HEK293 (cell line): ENCODE data around the gene CCAR1.

Source experiments
- CTCF ChIA-PET: fragments of 350-600 bp; formaldehyde crosslinking; extraction: SDS; loops from one replicate; lab custom pipeline; 2021; ENCODE audit warnings: antibody characterized with exemption; lab: Yijun Ruan, JAX
- POLR2A ChIA-PET: fragments of 300-600 bp; formaldehyde crosslinking; extraction: SDS; loops from one replicate; lab custom pipeline; 2020; ENCODE audit warnings: antibody characterized with exemption, inconsistent platforms; lab: Yijun Ruan, JAX
- H3K27ac ChIP-seq: fragments of 200-500 bp; sonication (Bioruptor generic); 2 replicates; pipeline ENCODE4 v1.5.1; 2014; ENCODE audit warnings: low read depth, low read length, control low read depth, inconsistent platforms; ENCODE audit errors: extremely low read depth
- H3K36me3 ChIP-seq, 2 experiments: fragments of 200-500 bp in 1 of 2; sonication (Bioruptor generic) in 1 of 2; 1 replicate in 1 of 2; 2 replicates in 1 of 2; pipeline ENCODE4 v1.5.1; 2014 to 2017; ENCODE audit warnings: inconsistent platforms in 2 of 2, low read length in 2 of 2; ENCODE audit not compliant: control insufficient read depth in 2 of 2, insufficient read depth in 1 of 2
- H3K4me1 ChIP-seq: fragments of 200-500 bp; sonication (Bioruptor generic); 2 replicates; pipeline ENCODE4 v1.5.1; 2014; ENCODE audit warnings: mild to moderate bottlenecking, low read length, inconsistent platforms; ENCODE audit not compliant: control insufficient read depth, insufficient read depth
- H3K4me3 ChIP-seq: 2 replicates; pipeline ENCODE4 v1.5.1; 2011; ENCODE audit warnings: low read depth, mild to moderate bottlenecking, control low read depth, low read length, moderate library complexity
- H3K9me3 ChIP-seq: fragments of 200-500 bp; sonication (Bioruptor generic); 2 replicates; pipeline ENCODE4 v1.5.1; 2014; ENCODE audit warnings: low read depth, low read length, inconsistent platforms; ENCODE audit not compliant: control insufficient read depth, insufficient read depth
- EGR2 ChIP-seq: fragments of 450-650 bp; formaldehyde crosslinking; IDR thresholded peaks from 2 replicates; pipeline ENCODE4 v1.5.1; 2016; ENCODE audit warnings: low read depth, missing biosample characterization, missing genetic modification characterization
- GFI1B ChIP-seq: fragments of 450-650 bp; formaldehyde crosslinking; IDR thresholded peaks from 2 replicates; pipeline ENCODE4 v1.5.1; 2016; ENCODE audit warnings: missing biosample characterization, missing genetic modification characterization
- HOXA7 ChIP-seq: sonication (generic); formaldehyde crosslinking; IDR thresholded peaks from 2 replicates; pipeline ENCODE4 v1.8.1; 2022; ENCODE audit warnings: missing genetic modification reagents, borderline replicate concordance
- RBAK ChIP-seq: fragments of 450-650 bp; formaldehyde crosslinking; IDR thresholded peaks from 2 replicates; pipeline ENCODE4 v1.5.1; 2016; ENCODE audit warnings: missing biosample characterization, missing genetic modification characterization
- REPIN1 ChIP-seq: fragments of 450-650 bp; formaldehyde crosslinking; IDR thresholded peaks from 2 replicates; pipeline ENCODE4 v1.5.1; 2017; ENCODE audit warnings: missing biosample characterization, missing genetic modification characterization, low read depth
- TCF7L2 ChIP-seq: IDR thresholded peaks from 2 replicates; pipeline ENCODE4 v1.6.1; 2011; ENCODE audit warnings: low read depth, mild to moderate bottlenecking, inconsistent platforms, low read length, moderate library complexity, borderline replicate concordance
- YY1 ChIP-seq: fragments of 450-650 bp; formaldehyde crosslinking; IDR thresholded peaks from 2 replicates; pipeline ENCODE4 v1.5.1; 2018; ENCODE audit warnings: missing biosample characterization, missing genetic modification characterization
- YY2 ChIP-seq: fragments of 450-650 bp; formaldehyde crosslinking; IDR thresholded peaks from 2 replicates; pipeline ENCODE4 v1.5.1; 2016; ENCODE audit warnings: missing biosample characterization, missing genetic modification characterization
- ZBTB17 ChIP-seq: fragments of 450-650 bp; formaldehyde crosslinking; IDR thresholded peaks from 2 replicates; pipeline ENCODE4 v1.5.1; 2016; ENCODE audit warnings: missing biosample characterization, missing genetic modification characterization
- ZBTB20 ChIP-seq: fragments of 450-650 bp; formaldehyde crosslinking; IDR thresholded peaks from 2 replicates; pipeline ENCODE4 v1.5.1; 2016; ENCODE audit warnings: missing biosample characterization, missing genetic modification characterization
- ZFP3 ChIP-seq: fragments of 450-650 bp; formaldehyde crosslinking; IDR thresholded peaks from 2 replicates; pipeline ENCODE4 v1.5.1; 2016; ENCODE audit warnings: low read depth, missing biosample characterization, missing genetic modification characterization
- ZFP41 ChIP-seq: fragments of 450-650 bp; formaldehyde crosslinking; IDR thresholded peaks from 2 replicates; pipeline ENCODE4 v1.5.1; 2016; ENCODE audit warnings: missing biosample characterization, missing genetic modification characterization, borderline replicate concordance
- ZFP69B ChIP-seq: fragments of 450-650 bp; formaldehyde crosslinking; IDR thresholded peaks from 2 replicates; pipeline ENCODE4 v1.5.1; 2016; ENCODE audit warnings: missing biosample characterization, missing genetic modification characterization
- ZNF114 ChIP-seq: fragments of 450-650 bp; formaldehyde crosslinking; IDR thresholded peaks from 2 replicates; pipeline ENCODE4 v1.5.0; 2017; ENCODE audit warnings: missing biosample characterization, missing genetic modification characterization
- ZNF121 ChIP-seq: fragments of 450-650 bp; formaldehyde crosslinking; IDR thresholded peaks from 2 replicates; pipeline ENCODE4 v1.5.1; 2016; ENCODE audit warnings: missing biosample characterization, missing genetic modification characterization
- ZNF132 ChIP-seq: fragments of 450-650 bp; formaldehyde crosslinking; IDR thresholded peaks from 2 replicates; pipeline ENCODE4 v1.5.1; 2017; ENCODE audit warnings: missing biosample characterization, missing genetic modification characterization, borderline replicate concordance
- ZNF140 ChIP-seq: fragments of 450-650 bp; formaldehyde crosslinking; IDR thresholded peaks from 2 replicates; pipeline ENCODE4 v1.5.1; 2016; ENCODE audit warnings: missing biosample characterization, missing genetic modification characterization
- ZNF16 ChIP-seq: fragments of 450-650 bp; formaldehyde crosslinking; IDR thresholded peaks from 2 replicates; pipeline ENCODE4 v1.5.1; 2016; ENCODE audit warnings: low read depth, missing biosample characterization, missing genetic modification characterization
- ZNF184 ChIP-seq: fragments of 450-650 bp; IDR thresholded peaks from 2 replicates; pipeline ENCODE4 v1.5.1; 2018; ENCODE audit warnings: missing biosample characterization, mild to moderate bottlenecking, missing genetic modification characterization
- ZNF23 ChIP-seq: fragments of 450-650 bp; formaldehyde crosslinking; IDR thresholded peaks from 2 replicates; pipeline ENCODE4 v1.5.1; 2016; ENCODE audit warnings: missing biosample characterization, missing genetic modification characterization, borderline replicate concordance
- ZNF26 ChIP-seq: fragments of 450-650 bp; formaldehyde crosslinking; IDR thresholded peaks from 2 replicates; pipeline ENCODE4 v1.5.1; 2016; ENCODE audit warnings: missing biosample characterization, missing genetic modification characterization
- ZNF324 ChIP-seq: fragments of 450-650 bp; formaldehyde crosslinking; IDR thresholded peaks from 2 replicates; pipeline ENCODE4 v1.5.1; 2016; ENCODE audit warnings: missing biosample characterization, missing genetic modification characterization
- ZNF426 ChIP-seq: fragments of 450-650 bp; formaldehyde crosslinking; IDR thresholded peaks from 2 replicates; pipeline ENCODE4 v1.5.1; 2017; ENCODE audit warnings: missing biosample characterization, missing genetic modification characterization, mild to moderate bottlenecking, inconsistent platforms, moderate library complexity
- ZNF488 ChIP-seq: fragments of 450-650 bp; formaldehyde crosslinking; IDR thresholded peaks from 2 replicates; pipeline ENCODE4 v1.5.1; 2016; ENCODE audit warnings: missing biosample characterization, missing genetic modification characterization
- ZNF501 ChIP-seq: fragments of 450-650 bp; formaldehyde crosslinking; IDR thresholded peaks from 2 replicates; pipeline ENCODE4 v1.5.1; 2016; ENCODE audit warnings: missing biosample characterization, missing genetic modification characterization
- ZNF530 ChIP-seq: fragments of 450-650 bp; formaldehyde crosslinking; IDR thresholded peaks from 2 replicates; pipeline ENCODE4 v1.5.1; 2016; ENCODE audit warnings: low read depth, missing biosample characterization, missing genetic modification characterization
- ZNF558 ChIP-seq: fragments of 450-650 bp; formaldehyde crosslinking; IDR thresholded peaks from 2 replicates; pipeline ENCODE4 v1.5.1; 2016; ENCODE audit warnings: missing biosample characterization, missing genetic modification characterization
- ZNF585B ChIP-seq: fragments of 450-650 bp; formaldehyde crosslinking; IDR thresholded peaks from 2 replicates; pipeline ENCODE4 v1.5.1; 2016; ENCODE audit warnings: missing biosample characterization, missing genetic modification characterization
- ZNF654 ChIP-seq: fragments of 450-650 bp; formaldehyde crosslinking; IDR thresholded peaks from 2 replicates; pipeline ENCODE4 v1.5.1; 2016; ENCODE audit warnings: low read depth, missing biosample characterization, missing genetic modification characterization
- ZNF707 ChIP-seq: fragments of 450-650 bp; formaldehyde crosslinking; IDR thresholded peaks from 2 replicates; pipeline ENCODE4 v1.5.1; 2016; ENCODE audit warnings: missing biosample characterization, missing genetic modification characterization
- ZSCAN5A ChIP-seq: fragments of 450-650 bp; formaldehyde crosslinking; IDR thresholded peaks from 2 replicates; pipeline ENCODE4 v1.5.1; 2016; ENCODE audit warnings: missing biosample characterization, missing genetic modification characterization
- TF ChIP-seq, protein P1 (sequence below): fragments of 450-650 bp; formaldehyde crosslinking; IDR thresholded peaks from 2 replicates; pipeline ENCODE4 v1.5.1; 2016; ENCODE audit warnings: missing biosample characterization, missing genetic modification characterization, borderline replicate concordance

Gene CCAR1

GRCh38 chr10:68721673-68722335, 765 bp downstream of the CCAR1 start:
- Histone ChIP-seq H3K4me1 (no peaks in the 10 kb centered on the region; the same call in 1 of the 2 replicates), H3K27ac (peak overlapping the region; percentile 80), H3K4me3 (peak overlapping the region; percentile 97), H3K36me3 (peaks cover 35 to 36% of the 10 kb centered on the region in 2 experiments; a peak in 2 of 3 replicates), H3K9me3 (no peaks in the 10 kb centered on the region)
- ChIA-PET CTCF (no interaction called here), POLR2A (interaction anchor here (0.7 to 1.5 kb wide), 4 partner anchors 8 to 160 kb away, joined by 3 to 6 read pairs (median 4); no protein-coding TSS in a partner anchor)
- TF ChIP-seq ZNF501, result no peak
- TF ChIP-seq, protein P1, sequence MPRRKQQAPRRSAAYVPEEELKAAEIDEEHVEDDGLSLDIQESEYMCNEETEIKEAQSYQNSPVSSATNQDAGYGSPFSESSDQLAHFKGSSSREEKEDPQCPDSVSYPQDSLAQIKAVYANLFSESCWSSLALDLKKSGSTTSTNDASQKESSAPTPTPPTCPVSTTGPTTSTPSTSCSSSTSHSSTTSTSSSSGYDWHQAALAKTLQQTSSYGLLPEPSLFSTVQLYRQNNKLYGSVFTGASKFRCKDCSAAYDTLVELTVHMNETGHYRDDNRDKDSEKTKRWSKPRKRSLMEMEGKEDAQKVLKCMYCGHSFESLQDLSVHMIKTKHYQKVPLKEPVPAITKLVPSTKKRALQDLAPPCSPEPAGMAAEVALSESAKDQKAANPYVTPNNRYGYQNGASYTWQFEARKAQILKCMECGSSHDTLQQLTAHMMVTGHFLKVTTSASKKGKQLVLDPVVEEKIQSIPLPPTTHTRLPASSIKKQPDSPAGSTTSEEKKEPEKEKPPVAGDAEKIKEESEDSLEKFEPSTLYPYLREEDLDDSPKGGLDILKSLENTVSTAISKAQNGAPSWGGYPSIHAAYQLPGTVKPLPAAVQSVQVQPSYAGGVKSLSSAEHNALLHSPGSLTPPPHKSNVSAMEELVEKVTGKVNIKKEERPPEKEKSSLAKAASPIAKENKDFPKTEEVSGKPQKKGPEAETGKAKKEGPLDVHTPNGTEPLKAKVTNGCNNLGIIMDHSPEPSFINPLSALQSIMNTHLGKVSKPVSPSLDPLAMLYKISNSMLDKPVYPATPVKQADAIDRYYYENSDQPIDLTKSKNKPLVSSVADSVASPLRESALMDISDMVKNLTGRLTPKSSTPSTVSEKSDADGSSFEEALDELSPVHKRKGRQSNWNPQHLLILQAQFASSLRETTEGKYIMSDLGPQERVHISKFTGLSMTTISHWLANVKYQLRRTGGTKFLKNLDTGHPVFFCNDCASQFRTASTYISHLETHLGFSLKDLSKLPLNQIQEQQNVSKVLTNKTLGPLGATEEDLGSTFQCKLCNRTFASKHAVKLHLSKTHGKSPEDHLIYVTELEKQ (tag by site-specific recombination), result no peak
- no peak for TF ChIP-seq ZNF585B (tag by site-specific recombination)
- no peak for TF ChIP-seq ZNF26 (tag by site-specific recombination)
- TF ChIP-seq ZNF114 (tag by site-specific recombination), result no peak
- no peak for TF ChIP-seq ZNF140 (tag by site-specific recombination)
- 0 out of 2 replicates have a peak, but pooled peaks have one; percentile 7 for TF ChIP-seq ZNF121 (tag by site-specific recombination)
- TF ChIP-seq ZBTB20 (tag by site-specific recombination), result no peak
- TF ChIP-seq ZFP3 (tag by site-specific recombination), result no peak
- no peak for TF ChIP-seq ZFP41
- TF ChIP-seq ZSCAN5A (tag by site-specific recombination), result no peak; the same call in 1 of the 2 replicates
- TF ChIP-seq ZNF558 (tag by site-specific recombination), result no peak
- no peak for TF ChIP-seq ZNF654 (tag by site-specific recombination)
- no peak; the same call in 1 of the 2 replicates for TF ChIP-seq ZFP69B (tag by site-specific recombination)
- TF ChIP-seq YY1 (tag by site-specific recombination), result 0 out of 2 replicates have a peak, but pooled peaks have one; percentile 6
- TF ChIP-seq GFI1B (tag by site-specific recombination), result no peak
- TF ChIP-seq ZNF184 (tag by site-specific recombination), result no peak
- TF ChIP-seq TCF7L2, result 0 out of 2 replicates have a peak, but pooled peaks have one; percentile 5
- no peak for TF ChIP-seq ZNF707 (tag by site-specific recombination)
- peak; percentile 90 for TF ChIP-seq ZNF16
- TF ChIP-seq ZNF23 (tag by site-specific recombination), result no peak
- TF ChIP-seq ZBTB17, result no peak
- no peak for TF ChIP-seq RBAK (tag by site-specific recombination)
- no peak; the same call in 1 of the 2 replicates for TF ChIP-seq YY2 (tag by site-specific recombination)
- TF ChIP-seq ZNF324 (tag by site-specific recombination), result no peak
- TF ChIP-seq ZNF530 (tag by site-specific recombination), result no peak
- no peak for TF ChIP-seq ZNF132
- TF ChIP-seq REPIN1 (tag by site-specific recombination), result no peak
- TF ChIP-seq ZNF426 (tag by site-specific recombination), result no peak
- TF ChIP-seq HOXA7 (CRISPR knock-in tag), result no peak
- no peak for TF ChIP-seq ZNF488 (tag by site-specific recombination)
- TF ChIP-seq EGR2 (tag by site-specific recombination), result no peak
